ENCODE data around the gene EMC8.

EMC8 gene

GRCh38 chr16:85844169-85844481 lies 44.8 kb upstream of the EMC8 start:
- no peak for TF ChIP-seq CTCF (IDR thresholded peaks at IDR 0.05)

GRCh38 chr16:85843471-85844168 lies 44.3 kb upstream of the EMC8 start:
- no peak for TF ChIP-seq CTCF (IDR thresholded peaks at IDR 0.05)

- no peak for TF ChIP-seq CTCF (IDR thresholded peaks at IDR 0.05)
Measured at GRCh38 chr16:85842848-85843247, 43.5 kb upstream of the EMC8 start.

GRCh38 chr16:85842435-85842834 lies 43.1 kb upstream of the EMC8 start:
- TF ChIP-seq CTCF (IDR thresholded peaks at IDR 0.05), result no peak

GRCh38 chr16:85840801-85841200 lies 41.5 kb upstream of the EMC8 start:
- no peak for TF ChIP-seq CTCF (IDR thresholded peaks at IDR 0.05)

- TF ChIP-seq CTCF (IDR thresholded peaks at IDR 0.05), result no peak
Measured at GRCh38 chr16:85840395-85840794, 41.1 kb upstream of the EMC8 start.

- TF ChIP-seq CTCF (IDR thresholded peaks at IDR 0.05), result no peak
Measured at GRCh38 chr16:85839681-85840240, 40.4 kb upstream of the EMC8 start.

Measured in LNCAP (cell line).